ENCODE data around the gene GUCY1A1. TPM values are rescaled to one million over a fixed set of nuclear protein-coding genes. Genes with fewer than 3 reads are reported as not detected.
A peak's percentile ranks its signal among the peaks of the same experiment; 100 is the strongest.

The GUCY1A1 gene
- total RNA-seq, 4 donors from 2014 or later: 50.3 to 73.7 (median 57.8) TPM

GRCh38 chr4:155657985-155658680 is 8.5 kb upstream of the GUCY1A1 start:
- no peaks in the 10 kb centered on the region for H3K9me3 ChIP-seq
- no peaks in the 10 kb centered on the region for H3K36me3 ChIP-seq
- intact Hi-C loops (cut with DNase I): no loop called here
- TF ChIP-seq POLR2A (IDR thresholded peaks at IDR 0.05; ENCODE audit: low read depth) (no peak), POLR2AphosphoS5 (IDR thresholded peaks at IDR 0.05) (no peak), EP300 (IDR thresholded peaks at IDR 0.05) (no peak), CTCF (IDR thresholded peaks at IDR 0.05) (no peak)
- H3K27ac ChIP-seq (replicated peaks in 1 of 4): no peak overlapping the region
- H3K4me3 ChIP-seq: no peak overlapping the region
- H3K27me3 ChIP-seq: no peaks in the 10 kb centered on the region
- peaks cover 6 to 21% (median 18%) of the 10 kb centered on the region in 4 donors for H3K4me1 ChIP-seq
- no peak for DNase-seq (ENCODE audit: extremely low spot score)
- 58% methylated on average over 1 of the region's 1 CpG for WGBS

- H3K36me3 ChIP-seq: no peaks in the 10 kb centered on the region
- DNase-seq (ENCODE audit: extremely low spot score): no peak
- WGBS: 64% methylated on average over 1 of the region's 1 CpG
- H3K27ac ChIP-seq (replicated peaks in 1 of 4): peak overlapping the region in 3 of 4 donors; percentile 48 to 50 (median 50)
- no peaks in the 10 kb centered on the region for H3K27me3 ChIP-seq
- peaks cover 6 to 21% (median 18%) of the 10 kb centered on the region in 4 donors for H3K4me1 ChIP-seq
- no peak for TF ChIP-seq POLR2AphosphoS5 (IDR thresholded peaks at IDR 0.05)
- no peak for TF ChIP-seq POLR2A (IDR thresholded peaks at IDR 0.05; ENCODE audit: low read depth)
- TF ChIP-seq EP300 (IDR thresholded peaks at IDR 0.05): no peak
- no peak for TF ChIP-seq CTCF (IDR thresholded peaks at IDR 0.05)
- intact Hi-C loops (cut with DNase I): no loop called here
- no peaks in the 10 kb centered on the region for H3K9me3 ChIP-seq
- no peak overlapping the region for H3K4me3 ChIP-seq
These were observed 8.0 kb upstream of the GUCY1A1 start for GRCh38 chr4:155658681-155659064.

GRCh38 chr4:155659176-155659575 is 7.5 kb upstream of the GUCY1A1 start:
- WGBS: 28% methylated on average over 1 of the region's 1 CpG
- Histone ChIP-seq H3K27me3 (no peaks in the 10 kb centered on the region), H3K4me1 (peaks cover 6 to 21% (median 18%) of the 10 kb centered on the region in 4 donors), H3K9me3 (no peaks in the 10 kb centered on the region), H3K36me3 (no peaks in the 10 kb centered on the region), H3K4me3 (no peak overlapping the region), H3K27ac (replicated peaks in 1 of 4) (peak overlapping the region in 3 of 4 donors; percentile 50 to 63 (median 50))
- DNase-seq (ENCODE audit: extremely low spot score): no peak
- no peak for TF ChIP-seq POLR2AphosphoS5 (IDR thresholded peaks at IDR 0.05)
- TF ChIP-seq CTCF (IDR thresholded peaks at IDR 0.05): no peak
- TF ChIP-seq EP300 (IDR thresholded peaks at IDR 0.05): no peak
- TF ChIP-seq POLR2A (IDR thresholded peaks at IDR 0.05; ENCODE audit: low read depth): no peak
- intact Hi-C loops (cut with DNase I): no loop called here

GRCh38 chr4:155660436-155660835 is 6.2 kb upstream of the GUCY1A1 start:
- intact Hi-C loops (cut with DNase I): no loop called here
- H3K36me3 ChIP-seq: no peaks in the 10 kb centered on the region
- DNase-seq (ENCODE audit: extremely low spot score): no peak
- H3K4me1 ChIP-seq: peaks cover 6 to 22% (median 18%) of the 10 kb centered on the region in 4 donors
- no peaks in the 10 kb centered on the region for H3K9me3 ChIP-seq
- no peak overlapping the region for H3K4me3 ChIP-seq
- TF ChIP-seq EP300 (IDR thresholded peaks at IDR 0.05): no peak
- TF ChIP-seq POLR2A (IDR thresholded peaks at IDR 0.05; ENCODE audit: low read depth): no peak
- no peak for TF ChIP-seq CTCF (IDR thresholded peaks at IDR 0.05)
- TF ChIP-seq POLR2AphosphoS5 (IDR thresholded peaks at IDR 0.05): no peak
- WGBS: 85% methylated on average over 2 of the region's 2 CpGs
- H3K27ac ChIP-seq (replicated peaks in 1 of 4): no peak overlapping the region
- H3K27me3 ChIP-seq: no peaks in the 10 kb centered on the region

Measured in esophagus muscularis mucosa (tissue), 4 donors.